Parathyroid adenoma (tissue), 2 donors: Measurements from ENCODE around the gene FRRS1L.

ENCODE experiments used
- H2AFZ ChIP-seq: fragments of 300-600 bp; sonication (generic); one replicate; pipeline ENCODE4 v1.7.0; 2017; ENCODE audit warnings: antibody characterized with exemption, mild to moderate bottlenecking
- H3K27ac ChIP-seq: fragments of 300-600 bp; sonication (generic); one replicate; pipeline ENCODE4 v1.7.0; 2017
- H3K27me3 ChIP-seq: fragments of 300-600 bp; sonication (generic); one replicate; pipeline ENCODE4 v1.7.0; 2017; ENCODE audit warnings: low read length; ENCODE audit not compliant: control insufficient read depth, insufficient read depth
- H3K36me3 ChIP-seq: fragments of 300-600 bp; sonication (generic); one replicate; pipeline ENCODE4 v1.7.0; 2017; ENCODE audit warnings: low read length; ENCODE audit not compliant: control insufficient read depth, insufficient read depth
- H3K4me1 ChIP-seq: fragments of 300-600 bp; sonication (generic); one replicate; pipeline ENCODE4 v1.7.0; 2017; ENCODE audit warnings: control low read depth
- H3K4me2 ChIP-seq: fragments of 300-600 bp; sonication (generic); one replicate; pipeline ENCODE4 v1.7.0; 2017; ENCODE audit warnings: low read length
- H3K4me3 ChIP-seq: fragments of 300-600 bp; sonication (generic); one replicate; pipeline ENCODE4 v1.7.0; 2017; ENCODE audit warnings: low read depth, low read length
- H3K79me2 ChIP-seq: fragments of 300-600 bp; sonication (generic); one replicate; pipeline ENCODE4 v1.7.0; 2017; ENCODE audit warnings: control low read depth
- H3K9ac ChIP-seq: fragments of 300-600 bp; sonication (generic); one replicate; pipeline ENCODE4 v1.7.0; 2017; ENCODE audit warnings: mild to moderate bottlenecking
- H3K9me3 ChIP-seq: fragments of 300-600 bp; sonication (generic); one replicate; pipeline ENCODE4 v1.7.0; 2017; ENCODE audit warnings: low read length; ENCODE audit not compliant: control insufficient read depth
- TF ChIP-seq, protein P1 (sequence below): fragments of 300-600 bp; sonication (generic); IDR thresholded peaks from one replicate; pipeline ENCODE4 v1.7.0; 2017; ENCODE audit warnings: antibody characterized with exemption, mild to moderate bottlenecking
- donor health status: primary hyperparathyroidism.

Gene FRRS1L

DNA sequence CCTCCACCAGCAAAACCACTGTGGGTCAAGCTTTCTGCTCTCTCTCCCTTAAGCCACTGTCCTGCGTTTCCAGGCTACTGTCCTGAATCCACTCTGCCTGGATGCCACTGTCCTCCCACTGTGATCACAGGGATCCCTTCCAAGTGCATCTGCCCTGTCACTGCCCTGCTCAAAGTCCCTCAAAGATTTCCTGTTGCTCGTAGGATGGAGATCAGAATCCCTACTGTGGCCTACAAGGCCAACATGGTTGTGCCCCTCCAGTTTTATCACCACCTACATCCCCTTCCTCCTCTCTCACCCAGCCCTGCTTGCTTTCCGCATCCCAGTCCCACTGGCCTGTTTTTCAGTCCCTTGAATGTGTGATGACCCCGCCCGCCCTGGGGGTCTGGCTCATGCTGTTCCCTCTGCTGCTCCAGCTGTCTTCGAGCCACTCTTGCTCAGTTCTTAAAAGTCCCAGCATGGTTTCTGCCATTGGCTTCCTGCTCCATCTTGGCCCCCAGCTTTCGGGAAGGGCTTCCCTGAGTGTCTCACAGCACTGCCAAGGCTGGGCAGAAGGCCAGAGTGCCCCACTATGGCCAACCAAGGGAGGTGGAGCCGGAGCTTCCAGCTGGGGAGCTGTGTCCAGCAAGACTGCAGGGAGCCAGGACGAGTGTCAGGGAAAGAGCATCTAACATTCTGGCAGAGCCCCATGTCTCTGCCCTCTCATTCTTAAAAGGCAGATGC, 12.9 kb upstream of the FRRS1L start:
- no peak overlapping the region for H2AFZ ChIP-seq

GRCh38 chr9:109176963-109177362, 9.9 kb upstream of the FRRS1L start:
- Histone ChIP-seq H3K4me2 (no peak overlapping the region), H2AFZ (no peak overlapping the region), H3K27me3 (no peaks in the 10 kb centered on the region), H3K79me2 (no peaks in the 10 kb centered on the region), H3K9ac (no peak overlapping the region), H3K4me1 (no peaks in the 10 kb centered on the region), H3K9me3 (no peaks in the 10 kb centered on the region), H3K36me3 (no peaks in the 10 kb centered on the region), H3K4me3 (no peak overlapping the region), H3K27ac (no peak overlapping the region)
- TF ChIP-seq, protein P1, sequence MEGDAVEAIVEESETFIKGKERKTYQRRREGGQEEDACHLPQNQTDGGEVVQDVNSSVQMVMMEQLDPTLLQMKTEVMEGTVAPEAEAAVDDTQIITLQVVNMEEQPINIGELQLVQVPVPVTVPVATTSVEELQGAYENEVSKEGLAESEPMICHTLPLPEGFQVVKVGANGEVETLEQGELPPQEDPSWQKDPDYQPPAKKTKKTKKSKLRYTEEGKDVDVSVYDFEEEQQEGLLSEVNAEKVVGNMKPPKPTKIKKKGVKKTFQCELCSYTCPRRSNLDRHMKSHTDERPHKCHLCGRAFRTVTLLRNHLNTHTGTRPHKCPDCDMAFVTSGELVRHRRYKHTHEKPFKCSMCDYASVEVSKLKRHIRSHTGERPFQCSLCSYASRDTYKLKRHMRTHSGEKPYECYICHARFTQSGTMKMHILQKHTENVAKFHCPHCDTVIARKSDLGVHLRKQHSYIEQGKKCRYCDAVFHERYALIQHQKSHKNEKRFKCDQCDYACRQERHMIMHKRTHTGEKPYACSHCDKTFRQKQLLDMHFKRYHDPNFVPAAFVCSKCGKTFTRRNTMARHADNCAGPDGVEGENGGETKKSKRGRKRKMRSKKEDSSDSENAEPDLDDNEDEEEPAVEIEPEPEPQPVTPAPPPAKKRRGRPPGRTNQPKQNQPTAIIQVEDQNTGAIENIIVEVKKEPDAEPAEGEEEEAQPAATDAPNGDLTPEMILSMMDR: no peak

More for the DNA sequence above, 12.9 kb upstream of the FRRS1L start:
- Histone ChIP-seq H3K36me3 (no peaks in the 10 kb centered on the region), H3K27me3 (no peaks in the 10 kb centered on the region), H3K79me2 (no peaks in the 10 kb centered on the region), H3K4me1 (no peaks in the 10 kb centered on the region), H3K9ac (no peak overlapping the region), H3K4me3 (no peak overlapping the region), H3K27ac (no peak overlapping the region), H3K9me3 (no peaks in the 10 kb centered on the region), H3K4me2 (no peak overlapping the region)
- TF ChIP-seq, protein P1: no peak

GRCh38 chr9:109176386-109176785, 9.3 kb upstream of the FRRS1L start:
- no peaks in the 10 kb centered on the region for H3K36me3 ChIP-seq
- no peak overlapping the region for H3K9ac ChIP-seq
- H3K4me1 ChIP-seq: no peaks in the 10 kb centered on the region
- H3K79me2 ChIP-seq: no peaks in the 10 kb centered on the region
- no peak overlapping the region for H3K27ac ChIP-seq
- no peaks in the 10 kb centered on the region for H3K9me3 ChIP-seq
- H3K4me2 ChIP-seq: no peak overlapping the region
- H3K27me3 ChIP-seq: no peaks in the 10 kb centered on the region
- TF ChIP-seq, protein P1: no peak
- H3K4me3 ChIP-seq: no peak overlapping the region
- H2AFZ ChIP-seq: no peak overlapping the region

- H3K36me3 ChIP-seq: no peaks in the 10 kb centered on the region
- no peak overlapping the region for H2AFZ ChIP-seq
- no peak overlapping the region for H3K27ac ChIP-seq
- no peak overlapping the region for H3K4me2 ChIP-seq
- H3K79me2 ChIP-seq: no peaks in the 10 kb centered on the region
- no peaks in the 10 kb centered on the region for H3K9me3 ChIP-seq
- TF ChIP-seq, protein P1: no peak
- no peak overlapping the region for H3K9ac ChIP-seq
- no peak overlapping the region for H3K4me3 ChIP-seq
- H3K4me1 ChIP-seq: no peaks in the 10 kb centered on the region
- no peaks in the 10 kb centered on the region for H3K27me3 ChIP-seq
These were observed 5.9 kb upstream of the FRRS1L start for GRCh38 chr9:109172935-109173334.

DNA sequence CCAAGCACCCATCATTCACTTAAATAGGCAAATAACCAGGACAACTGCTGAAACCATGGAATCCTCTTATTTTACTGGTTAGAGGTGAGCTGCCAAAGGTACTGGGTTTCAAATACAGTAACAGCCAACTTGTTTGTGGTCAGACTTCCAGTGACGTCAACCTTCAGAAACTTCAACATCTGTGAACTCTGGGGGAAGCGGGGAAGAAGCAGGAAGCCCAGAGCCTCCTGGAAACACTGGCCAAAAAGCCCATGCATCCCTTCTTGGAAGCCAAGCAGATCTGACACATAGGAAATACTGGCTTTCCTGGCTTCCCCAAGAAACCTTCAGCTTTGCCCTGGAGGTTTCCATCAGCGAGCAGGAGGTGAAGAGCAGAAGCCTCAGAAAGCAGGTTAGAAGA, 4.9 kb upstream of the FRRS1L start:
- H3K79me2 ChIP-seq: no peaks in the 10 kb centered on the region
- TF ChIP-seq, protein P1: no peak
- no peaks in the 10 kb centered on the region for H3K27me3 ChIP-seq
- H2AFZ ChIP-seq: no peak overlapping the region
- H3K36me3 ChIP-seq: no peaks in the 10 kb centered on the region
- no peaks in the 10 kb centered on the region for H3K4me1 ChIP-seq
- H3K4me2 ChIP-seq: no peak overlapping the region
- no peak overlapping the region for H3K27ac ChIP-seq
- H3K9me3 ChIP-seq: no peaks in the 10 kb centered on the region
- H3K4me3 ChIP-seq: no peak overlapping the region
- H3K9ac ChIP-seq: no peak overlapping the region
